Endometrial microvascular endothelial cells (primary cell): ENCODE results near the gene SPATA6L. TPM values are rescaled to one million over a fixed set of nuclear protein-coding genes. Genes with fewer than 3 reads are reported as not detected.
"Not testable (repeated sequence)": the region's sequence is repeated elsewhere in the genome, so short reads cannot be mapped to it uniquely, and the experiment has no call there.

ENCODE experiments used
- in situ Hi-C: cut with HindIII; loops from 2 replicates; pipeline ENCODE4 v1.10.0; 2017; ENCODE audit warnings: low sequenced_read_pairs, low pct_unique_long_range_greater_than_20kb; ENCODE audit errors: inconsistent ontology term
- total RNA-seq: library from RNA; depleted of rRNA; stranded (reverse); fragments of >200 nt; gene quantifications from one replicate; pipeline ENCODE4 v1.2.3, GENCODE V29; 2015; ENCODE audit errors: inconsistent ontology term

SPATA6L gene
- total RNA-seq, 1 donor from 2014 or later: 7.1 TPM

DNA sequence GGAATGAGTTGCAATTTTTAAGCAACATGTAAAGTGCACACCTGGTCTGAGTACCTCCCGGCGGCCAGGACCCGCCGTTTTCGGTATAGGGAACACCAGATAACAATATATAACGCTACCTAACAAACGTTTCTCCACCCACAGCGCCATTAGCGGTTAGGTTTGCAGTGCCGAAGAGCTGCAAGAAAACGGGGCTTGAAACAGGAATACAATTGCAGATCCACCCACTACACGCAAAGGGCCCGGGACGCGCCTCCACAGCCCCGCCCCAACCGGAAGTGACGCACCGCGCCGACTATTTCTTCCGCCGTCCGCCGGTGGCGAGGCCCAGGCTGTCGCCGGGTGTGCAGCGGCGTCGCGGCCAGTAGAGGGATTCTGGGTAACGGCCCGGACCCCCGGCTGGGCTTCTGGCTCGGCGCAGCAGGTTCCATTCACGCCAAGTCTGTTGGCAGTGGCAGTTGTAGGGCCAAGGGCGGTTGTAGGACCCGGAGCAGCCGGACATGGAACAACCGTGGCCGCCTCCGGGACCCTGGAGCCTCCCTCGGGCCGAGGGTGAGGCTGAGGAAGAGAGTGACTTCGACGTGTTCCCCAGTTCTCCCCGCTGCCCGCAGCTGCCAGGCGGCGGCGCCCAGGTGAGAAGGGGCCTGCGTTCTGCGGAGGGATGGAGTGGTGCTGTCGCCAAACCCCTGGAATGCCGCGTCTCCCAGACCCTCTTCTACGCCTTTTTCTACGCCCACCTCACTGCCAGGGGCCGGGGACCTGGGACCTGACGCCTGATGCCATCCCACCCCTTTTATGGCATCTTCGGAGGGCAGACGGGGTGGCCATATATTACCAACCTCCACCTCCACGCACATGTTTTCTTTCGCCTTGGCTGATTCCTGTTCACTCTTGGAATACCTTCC is 13.2 kb upstream of the SPATA6L start, which contains the start of gene CDC37L1:
Gene CDC37L1 (plus strand): TSS at position 302 of the 905 bp plus-strand sequence. CDS start 199 bp downstream, at position 501.
- in situ Hi-C loops: no loop called here

DNA sequence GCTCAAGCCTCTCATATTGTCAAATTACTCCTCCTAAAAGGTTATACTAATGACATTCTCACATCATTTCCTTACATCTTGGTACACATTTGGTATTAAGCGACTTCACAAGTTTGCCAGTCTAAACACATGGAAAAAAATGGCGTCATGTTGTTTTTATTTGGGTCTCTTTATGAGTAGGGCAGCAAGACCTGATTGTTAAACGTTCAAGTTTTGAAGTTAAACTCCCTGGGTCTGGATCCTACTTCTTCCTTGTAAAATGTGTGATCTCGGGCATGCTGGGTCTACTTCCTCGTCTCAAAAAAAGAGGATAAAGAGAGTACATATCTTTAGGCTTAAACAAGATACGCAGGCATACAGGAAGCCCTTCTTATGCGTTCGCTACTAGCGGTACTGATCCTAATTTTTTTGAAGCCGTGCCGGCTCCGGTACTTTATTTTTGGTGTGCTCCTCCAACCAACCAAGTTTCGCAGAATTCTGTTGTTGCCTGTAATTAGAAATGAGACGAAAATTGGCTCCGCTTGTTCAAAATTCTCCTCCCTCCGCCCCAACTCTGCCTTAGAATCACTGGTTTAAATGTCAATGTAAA is 12.5 kb upstream of the SPATA6L start:
- in situ Hi-C loops: no loop called here

DNA sequence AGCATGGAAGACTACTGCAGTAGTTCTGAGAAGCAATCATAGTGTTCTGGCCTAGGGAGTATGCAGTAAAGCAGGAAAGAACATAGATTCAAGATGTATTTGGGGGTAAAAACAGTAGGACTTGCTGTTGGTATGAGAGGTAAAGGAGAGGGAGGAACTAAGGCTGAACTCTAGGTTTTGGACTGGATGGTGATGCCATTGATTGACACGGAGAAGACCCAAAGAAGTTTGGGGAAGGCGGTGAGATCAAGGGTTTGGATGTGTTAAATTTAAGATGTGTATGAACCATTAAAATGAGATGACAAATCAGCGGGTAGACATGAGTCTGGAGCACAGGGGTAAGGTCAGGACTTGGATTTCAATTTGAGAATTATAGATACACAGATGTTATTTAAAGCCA is 11.1 kb upstream of the SPATA6L start:
- in situ Hi-C loops: no loop called here

DNA sequence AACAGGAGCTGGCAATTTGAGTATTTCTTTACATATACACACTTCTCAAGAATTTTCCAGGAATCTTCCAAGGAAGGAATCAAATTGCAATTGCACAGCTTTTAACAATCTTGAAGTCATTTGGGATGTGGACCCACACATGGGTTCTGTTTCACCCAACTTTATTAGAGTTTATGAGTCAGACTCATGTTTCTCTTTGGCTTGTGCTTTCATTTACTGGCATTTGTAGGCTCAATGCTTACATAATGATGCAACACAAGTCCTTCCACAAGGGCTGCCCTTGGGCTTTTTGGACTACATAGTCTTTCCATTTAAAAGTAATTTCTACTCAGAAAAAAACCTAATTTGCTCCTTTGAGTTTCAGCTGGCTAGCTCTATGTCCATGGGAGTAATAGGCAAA is 8.5 kb upstream of the SPATA6L start:
- in situ Hi-C loops: no loop called here

DNA sequence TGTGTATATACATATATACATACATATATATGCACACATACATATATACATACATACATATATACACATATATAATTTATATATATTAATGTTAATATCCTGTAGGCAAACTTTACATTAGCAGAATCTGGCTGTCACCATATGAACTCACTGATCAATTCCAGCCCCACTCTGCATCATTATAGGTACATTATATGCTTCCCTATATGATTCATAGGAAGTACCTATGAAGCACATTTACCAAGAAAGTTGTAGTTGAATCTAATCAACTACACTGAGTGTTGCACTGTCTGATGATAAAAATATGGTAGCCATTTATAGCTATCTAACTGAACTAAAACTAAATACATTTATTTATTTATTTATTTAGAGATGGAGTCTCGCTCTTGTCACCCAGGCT is 5.5 kb upstream of the SPATA6L start:
- in situ Hi-C loops: no loop called here

DNA sequence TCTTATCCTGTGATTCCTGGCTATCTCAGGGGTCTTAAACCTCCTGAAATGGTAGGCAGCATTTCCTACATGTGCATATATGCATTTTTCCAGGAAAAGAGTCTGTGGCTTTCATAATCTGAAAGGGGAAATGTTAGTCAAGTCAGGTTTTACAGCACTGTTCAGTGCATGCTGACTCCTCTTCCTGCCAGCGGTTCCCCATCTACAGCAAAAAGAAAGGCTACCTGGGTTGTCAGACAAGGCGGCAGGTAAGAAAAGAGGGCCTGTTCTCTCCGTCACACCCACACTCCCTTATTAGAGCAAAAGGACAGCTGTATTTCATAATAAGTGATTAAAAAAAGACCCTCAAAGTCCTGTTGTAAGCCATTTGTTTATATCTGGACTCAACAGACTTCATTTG is 4.3 kb upstream of the SPATA6L start:
- in situ Hi-C loops: no loop called here

DNA sequence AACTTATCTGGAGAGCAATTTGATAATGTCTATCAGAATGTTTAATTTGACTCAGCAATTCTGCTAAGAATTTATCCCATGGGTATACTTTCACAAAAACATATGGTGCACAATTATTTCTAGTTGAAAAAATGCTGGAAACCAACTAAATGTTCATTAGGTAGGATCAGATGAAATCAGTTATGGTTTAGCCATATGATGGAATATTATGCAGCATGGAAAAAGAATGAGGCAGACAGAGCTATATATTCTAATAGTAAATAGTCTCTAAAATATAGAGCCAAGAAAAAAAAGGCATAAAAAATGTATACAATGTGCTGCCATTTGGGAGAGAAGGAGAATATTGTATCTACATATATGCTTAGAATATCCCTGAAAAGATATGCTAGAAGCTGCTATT is 3.6 kb upstream of the SPATA6L start:
- in situ Hi-C loops: no loop called here

DNA sequence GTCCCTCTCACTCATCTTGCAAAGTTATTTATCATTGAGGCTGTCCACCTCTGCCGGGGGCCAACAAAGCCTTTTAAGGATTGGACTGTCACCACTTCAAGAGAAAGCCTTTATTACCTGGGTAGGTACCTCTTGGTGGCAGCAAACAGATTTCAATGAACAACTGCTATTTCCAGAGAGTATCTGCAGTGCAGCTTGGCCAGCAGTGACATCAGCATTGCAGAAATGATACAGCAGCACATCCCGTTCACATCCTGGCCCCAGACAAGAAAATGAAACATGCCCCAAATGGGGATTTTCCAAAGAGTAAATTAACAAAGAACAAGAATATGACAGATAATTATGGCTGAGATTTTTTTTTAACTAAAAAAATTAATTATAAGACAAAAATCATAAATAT is 2.3 kb upstream of the SPATA6L start:
- in situ Hi-C loops: no loop called here

DNA sequence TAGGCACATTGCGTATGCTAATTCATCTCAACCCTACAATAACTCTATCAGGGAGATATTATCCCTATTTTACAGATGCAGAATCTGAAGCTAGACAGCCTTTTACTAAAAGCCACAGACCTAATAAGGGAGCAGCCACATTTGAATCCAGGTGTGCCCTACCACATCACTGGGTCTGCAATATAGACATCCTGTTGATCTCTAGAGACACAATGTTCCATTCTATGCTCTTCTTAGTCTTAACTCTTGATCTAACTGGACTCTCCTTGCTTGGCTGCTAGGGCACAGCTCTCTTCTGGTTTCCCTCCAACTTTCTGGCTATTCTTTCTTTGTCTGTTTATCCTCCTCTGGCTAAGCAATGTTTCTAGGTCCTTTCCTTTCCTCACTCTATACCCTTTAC is 1.4 kb upstream of the SPATA6L start:
- in situ Hi-C loops: no loop called here

DNA sequence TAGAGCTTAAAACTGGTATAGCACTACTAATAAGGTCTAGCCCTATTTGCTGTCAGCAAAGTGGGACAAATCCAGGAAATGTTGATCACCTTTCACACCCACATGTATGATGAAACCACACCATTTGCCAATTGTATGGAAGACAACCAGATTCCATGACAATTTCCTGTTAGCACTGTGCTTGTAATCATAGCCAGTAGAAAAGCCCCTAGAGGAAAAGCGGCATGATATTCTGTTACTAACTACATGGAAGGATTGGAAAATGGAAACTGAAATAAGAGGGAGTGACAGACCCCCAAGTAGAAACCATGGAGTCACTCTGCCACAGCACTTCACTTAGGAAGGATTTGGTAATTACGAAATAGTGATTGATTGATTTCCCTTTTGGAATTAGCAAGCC is 923 bp downstream of the SPATA6L start:
- in situ Hi-C loops: no loop called here

DNA sequence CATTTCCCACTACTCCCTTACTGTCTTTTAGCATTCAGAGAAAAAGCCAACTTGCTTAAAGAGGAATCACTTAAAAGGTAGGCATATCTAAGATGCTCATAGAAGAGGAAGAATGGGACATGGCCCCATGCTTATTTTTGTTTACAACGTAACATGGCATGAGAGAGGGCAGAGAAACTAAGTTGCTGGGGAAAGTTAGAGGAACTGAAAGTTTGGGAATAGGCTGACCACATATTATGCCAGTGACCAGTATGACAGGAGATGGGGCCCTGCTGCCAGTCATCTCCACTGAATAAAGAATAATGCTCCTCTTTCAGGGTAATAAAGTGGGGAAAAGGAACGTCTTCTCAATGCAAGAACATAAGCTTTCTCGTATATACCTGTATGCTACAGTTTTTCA is 2.3 kb downstream of the SPATA6L start:
- in situ Hi-C loops: no loop called here

DNA sequence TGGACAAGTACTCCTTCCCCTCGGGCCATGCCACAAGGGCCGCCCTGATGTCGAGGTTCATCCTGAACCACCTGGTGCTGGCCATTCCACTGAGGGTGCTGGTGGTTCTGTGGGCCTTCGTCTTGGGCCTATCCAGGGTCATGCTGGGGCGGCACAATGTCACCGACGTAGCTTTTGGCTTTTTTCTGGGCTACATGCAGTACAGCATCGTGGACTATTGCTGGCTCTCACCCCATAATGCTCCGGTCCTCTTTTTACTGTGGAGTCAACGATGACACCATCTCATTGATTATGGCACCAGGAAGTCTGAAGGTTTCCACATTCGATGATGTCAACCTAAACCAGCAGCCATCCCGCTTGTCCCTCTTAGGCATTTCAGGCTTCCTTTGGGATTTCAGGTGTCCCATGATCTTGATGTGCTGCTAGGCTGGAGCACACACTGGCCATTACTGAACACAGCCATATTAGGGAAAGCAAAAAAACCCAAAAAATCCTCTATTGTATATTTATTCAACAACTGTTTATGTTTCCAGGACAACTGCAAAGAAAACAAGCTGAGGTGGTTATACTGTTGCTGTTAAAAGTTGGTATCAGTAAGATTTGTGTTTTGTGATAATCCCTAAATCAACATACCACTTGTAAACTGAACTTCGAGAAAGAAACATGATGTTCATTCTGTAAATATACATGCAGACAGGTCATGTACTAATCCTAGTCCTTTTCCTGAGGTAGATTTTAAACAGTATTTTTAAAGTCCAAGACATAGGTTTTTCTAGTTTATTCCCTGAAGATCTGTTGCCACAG is 3.1 kb downstream of the SPATA6L start:
- in situ Hi-C loops: no loop called here

DNA sequence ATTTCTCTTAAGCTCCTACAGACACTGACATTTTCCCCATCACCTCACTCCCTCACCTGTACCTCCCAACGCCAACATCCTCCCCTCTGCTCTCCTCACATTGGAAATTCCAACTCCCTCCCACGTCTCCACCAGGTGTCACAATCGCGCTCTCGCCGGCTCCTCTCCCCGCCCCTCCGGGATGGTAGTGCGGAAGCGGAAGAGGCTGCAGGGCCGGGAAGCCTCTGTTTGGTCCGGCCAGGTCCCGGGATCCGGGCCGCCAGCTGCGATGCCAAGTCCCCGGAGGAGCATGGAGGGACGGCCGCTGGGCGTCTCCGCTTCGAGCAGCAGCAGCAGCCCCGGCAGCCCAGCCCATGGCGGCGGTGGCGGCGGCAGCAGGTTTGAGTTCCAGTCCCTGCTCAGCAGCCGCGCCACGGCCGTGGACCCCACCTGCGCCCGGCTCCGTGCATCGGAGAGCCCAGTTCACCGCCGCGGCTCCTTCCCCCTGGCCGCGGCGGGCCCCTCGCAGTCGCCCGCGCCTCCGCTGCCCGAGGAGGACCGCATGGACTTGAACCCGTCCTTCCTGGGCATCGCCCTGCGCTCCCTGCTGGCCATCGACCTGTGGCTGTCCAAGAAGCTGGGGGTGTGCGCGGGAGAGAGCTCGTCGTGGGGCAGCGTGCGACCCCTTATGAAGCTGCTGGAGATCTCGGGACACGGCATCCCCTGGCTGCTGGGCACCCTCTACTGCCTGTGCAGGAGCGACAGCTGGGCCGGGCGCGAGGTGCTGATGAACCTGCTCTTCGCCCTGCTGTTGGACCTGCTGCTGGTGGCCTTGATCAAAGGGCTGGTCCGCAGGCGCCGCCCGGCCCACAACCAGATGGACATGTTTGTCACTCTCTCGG is 3.9 kb downstream of the SPATA6L start, which contains the start of gene PLPP6:
Gene PLPP6 (plus strand): TSS at position 187 of the 881 bp plus-strand sequence. CDS start 82 bp downstream, at position 269.
- in situ Hi-C loops: no loop called here

DNA sequence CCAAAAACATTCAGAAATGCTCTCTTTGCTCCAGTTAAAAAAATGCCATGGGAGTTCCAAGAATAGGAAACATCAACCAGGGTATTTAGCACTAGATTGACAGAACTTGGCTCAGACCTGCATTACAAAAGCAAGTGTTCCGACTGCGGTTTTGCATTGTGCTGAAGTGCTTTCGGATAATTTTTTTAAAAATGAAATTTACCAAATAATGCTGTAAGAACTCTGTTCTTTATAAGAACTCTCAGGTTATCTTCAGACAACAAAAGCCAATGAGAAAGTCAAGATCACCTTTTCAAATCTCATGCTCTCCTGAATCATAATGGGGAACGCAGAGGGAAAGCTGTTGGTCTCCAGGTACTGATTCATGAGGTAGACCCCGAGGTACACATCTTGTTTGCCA is 4.7 kb downstream of the SPATA6L start:
- in situ Hi-C loops: no loop called here

DNA sequence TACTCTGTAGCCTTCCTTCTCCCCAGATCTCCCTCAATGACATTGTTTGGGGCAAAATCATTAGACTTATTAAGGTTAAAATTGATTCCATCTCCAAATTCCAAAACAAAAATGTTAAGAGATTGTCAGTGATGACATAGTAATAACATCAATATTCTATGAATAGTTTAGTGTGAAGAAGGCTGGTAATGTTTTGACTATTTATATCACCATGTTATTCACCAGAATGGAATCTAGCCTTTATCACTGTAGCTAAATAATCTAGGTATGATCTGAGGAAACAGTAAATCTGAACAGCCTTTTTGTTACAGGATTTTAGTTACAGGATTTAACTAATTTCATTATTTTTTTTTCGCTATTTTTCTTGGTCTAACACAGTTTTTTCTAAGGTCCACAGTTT is 5.1 kb downstream of the SPATA6L start:
- in situ Hi-C loops: no loop called here

DNA sequence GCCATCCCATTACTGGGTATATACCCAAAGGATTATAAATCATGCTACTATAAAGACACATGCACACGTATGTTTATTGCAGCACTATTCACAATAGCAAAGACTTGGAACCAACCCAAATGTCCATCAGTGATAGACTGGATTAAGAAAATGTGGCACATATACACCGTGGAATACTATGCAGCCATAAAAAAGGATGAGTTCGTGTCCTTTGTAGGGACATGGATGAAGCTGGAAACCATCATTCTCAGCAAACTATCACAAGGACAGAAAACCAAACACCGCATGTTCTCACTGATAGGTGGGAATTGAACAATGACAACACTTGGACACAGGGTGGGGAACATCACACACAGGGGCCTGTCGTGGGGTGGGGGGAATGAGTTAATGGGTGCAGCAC is 5.6 kb downstream of the SPATA6L start:
- in situ Hi-C loops: not testable (repeated sequence)

DNA sequence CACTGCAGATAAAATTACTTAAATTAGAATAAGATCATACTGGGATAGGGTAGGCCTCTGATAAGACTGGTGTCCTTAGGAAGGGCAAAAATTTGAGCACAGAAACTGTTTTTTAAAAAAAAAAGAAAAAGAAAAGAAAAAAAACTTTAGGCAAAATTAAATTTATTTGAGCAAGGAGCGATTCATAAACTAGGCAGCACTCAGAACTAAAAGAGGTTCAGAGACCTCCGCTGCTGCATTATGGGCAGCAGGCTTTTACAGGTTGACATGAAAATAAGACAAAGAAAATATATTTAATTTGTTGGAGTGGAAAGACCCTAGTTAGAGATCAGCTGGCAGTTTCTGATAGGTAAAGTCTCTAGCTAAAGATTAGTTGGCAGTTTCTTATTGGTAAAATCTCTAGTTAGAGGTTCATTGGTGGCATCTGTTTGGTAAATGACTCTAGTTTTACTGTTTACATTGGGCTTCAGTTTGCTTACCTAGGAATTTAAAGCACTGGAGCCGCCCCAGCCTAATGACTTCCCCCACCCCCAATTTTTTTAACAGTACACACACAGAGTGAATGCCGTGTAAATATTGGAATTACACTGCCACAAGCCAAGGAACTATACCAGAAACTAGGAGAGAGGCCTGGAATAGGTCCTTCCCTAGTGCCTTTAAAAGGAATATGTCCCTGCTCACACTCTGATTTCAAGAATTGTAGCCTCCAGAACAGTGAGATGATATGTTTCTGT is 8.7 kb downstream of the SPATA6L start:
- in situ Hi-C loops: no loop called here

DNA sequence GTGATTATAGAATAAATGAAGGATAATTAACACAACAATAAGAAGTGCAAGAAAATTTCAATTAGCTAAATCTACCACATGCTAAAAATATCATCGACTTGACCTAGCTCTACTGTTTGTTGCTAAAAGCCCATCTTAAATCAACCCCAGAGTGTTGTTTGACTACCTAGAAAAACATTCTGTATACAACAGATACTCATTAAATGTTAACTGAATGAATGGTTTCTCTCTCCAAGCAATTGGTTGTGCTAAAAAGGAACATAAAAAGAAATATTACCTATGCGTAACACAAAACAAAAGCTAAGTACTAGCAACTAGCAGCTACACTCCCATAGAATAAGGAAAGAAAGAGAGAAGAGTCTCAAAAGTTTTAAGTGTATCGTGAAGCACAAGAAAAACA is 9.7 kb downstream of the SPATA6L start:
- in situ Hi-C loops: no loop called here
